Natural killer cell (primary cell): ENCODE measurements around the gene CCDC40. TPM values are rescaled to one million over a fixed set of nuclear protein-coding genes. Genes with fewer than 3 reads are reported as not detected.

ENCODE experiments used
- ATAC-seq, 3 donors: fragments of 150-1000 bp in 2 of 3; fragments of 200-7000 bp in 1 of 3; cut with Tn5 transposase; 1 replicate in 1 of 3; 2 replicates in 2 of 3; pipeline ENCODE4 v1.10.0; 2021; ENCODE audit warnings: mild to moderate bottlenecking in 2 of 3, moderate library complexity in 2 of 3
- DNase-seq, 2 donors: peaks; one replicate each; pipeline versions ENCODE4 v3.0.0 to v3.0.0-alpha.2; 2013 to 2021; ENCODE audit warnings: mixed read lengths in 1 of 2
- H3K27ac ChIP-seq: one replicate; pipeline ENCODE4 v1.5.1; 2013; ENCODE audit warnings: mild to moderate bottlenecking, low read length
- H3K27me3 ChIP-seq: one replicate; pipeline ENCODE4 v1.6.1; 2013; ENCODE audit warnings: low read length; ENCODE audit not compliant: control insufficient read depth, insufficient read depth
- H3K36me3 ChIP-seq: one replicate; pipeline ENCODE4 v1.6.1; 2013; ENCODE audit warnings: low read length; ENCODE audit not compliant: control insufficient read depth, insufficient read depth
- H3K4me1 ChIP-seq: one replicate; pipeline ENCODE4 v1.6.1; 2013; ENCODE audit warnings: low read length; ENCODE audit not compliant: control insufficient read depth, insufficient read depth
- H3K4me3 ChIP-seq: one replicate; pipeline ENCODE4 v1.5.1; 2013; ENCODE audit warnings: low read length
- H3K9me3 ChIP-seq: one replicate; pipeline ENCODE4 v1.6.1; 2013; ENCODE audit warnings: low read length; ENCODE audit not compliant: control insufficient read depth, insufficient read depth
- H3K27ac Mint-ChIP-seq, 2 donors: one replicate each; pipeline ENCODE4 v1.8.0; 2022; ENCODE audit warnings: mild to moderate bottlenecking in 2 of 2, mixed read lengths in 2 of 2, moderate library complexity in 1 of 2
- H3K27me3 Mint-ChIP-seq, 2 donors: one replicate each; pipeline ENCODE4 v1.8.0; 2022; ENCODE audit warnings: low read depth in 2 of 2, mixed read lengths in 2 of 2
- H3K36me3 Mint-ChIP-seq: one replicate; pipeline ENCODE4 v1.8.0; 2022; ENCODE audit warnings: mixed read lengths
- H3K4me1 Mint-ChIP-seq, 2 donors: one replicate each; pipeline ENCODE4 v1.8.0; 2022; ENCODE audit warnings: mixed read lengths in 2 of 2
- H3K4me3 Mint-ChIP-seq: one replicate; pipeline ENCODE4 v1.8.0; 2022; ENCODE audit warnings: mild to moderate bottlenecking, moderate library complexity, mixed read lengths
- H3K9me3 Mint-ChIP-seq, 2 donors: one replicate each; pipeline ENCODE4 v1.8.0; 2022; ENCODE audit warnings: mixed read lengths in 2 of 2
- CTCF ChIP-seq: fragments of 200-600 bp; IDR thresholded peaks from one replicate; pipeline ENCODE4 v1.8.0; 2022; ENCODE audit warnings: antibody characterized with exemption
- WGBS: methylation state at CpG from one replicate; pipeline ENCODE4 v1.1.7; 2013; ENCODE audit warnings: missing lambda C conversion rate; ENCODE audit not compliant: insufficient coverage; 5-methylcytosine and 5-hydroxymethylcytosine counted together
- intact Hi-C: fragments of 100-400 bp; cut with micrococcal nuclease; formaldehyde crosslinking; loops from one replicate; pipeline ENCODE4 v1.14.2; 2022
- total RNA-seq, 4 donors: library from RNA; stranded (reverse); fragments of 120-200 nt in 1 of 4; gene quantifications; one replicate each; pipeline versions ENCODE4 v1.2.3 to v1.2.4, GENCODE V29; 2013 to 2022

CCDC40 gene
- total RNA-seq, 3 donors from 2014 or later (not counting 1 experiment from before 2014, with no cell fraction given) = 0.95 to 2.4 (median 1.5) TPM

- Histone ChIP-seq H3K36me3 (no peaks in the 10 kb centered on the region), H3K27me3 (no peaks in the 10 kb centered on the region), H3K9me3 (no peaks in the 10 kb centered on the region), H3K4me3 (no peak overlapping the region), H3K27ac (no peak overlapping the region), H3K4me1 (no peaks in the 10 kb centered on the region)
- intact Hi-C loops = no loop called here
- TF ChIP-seq CTCF = no peak
- Mint-ChIP-seq H3K4me1 (peaks cover 0 to 7% of the 10 kb centered on the region in 2 donors), H3K27me3 (peaks cover 0 to 10% of the 10 kb centered on the region in 2 donors), H3K27ac (no peak overlapping the region), H3K36me3 (no peaks in the 10 kb centered on the region), H3K9me3 (no peaks in the 10 kb centered on the region), H3K4me3 (no peak overlapping the region)
- ATAC-seq (no peak), DNase-seq (no peak)
- WGBS = 93% methylated on average over 32 of the region's 32 CpGs
Measured at GRCh38 chr17:80065478-80066170, 29.2 kb downstream of the CCDC40 start.

- Mint-ChIP-seq H3K27me3 (peaks cover 0 to 10% of the 10 kb centered on the region in 2 donors), H3K4me1 (peaks cover 0 to 11% of the 10 kb centered on the region in 2 donors), H3K27ac (no peak overlapping the region), H3K4me3 (no peak overlapping the region), H3K36me3 (no peaks in the 10 kb centered on the region), H3K9me3 (no peaks in the 10 kb centered on the region)
- Histone ChIP-seq H3K4me1 (no peaks in the 10 kb centered on the region), H3K4me3 (no peak overlapping the region), H3K27ac (no peak overlapping the region), H3K36me3 (no peaks in the 10 kb centered on the region), H3K27me3 (no peaks in the 10 kb centered on the region), H3K9me3 (no peaks in the 10 kb centered on the region)
- 94% methylated on average over 31 of the region's 31 CpGs for WGBS
- no peak for TF ChIP-seq CTCF
- DNase-seq (no peak), ATAC-seq (no peak)
- intact Hi-C loops = no loop called here
Measured at GRCh38 chr17:80067393-80067986, 31.0 kb downstream of the CCDC40 start.

- DNase-seq = no peak
- no peak overlapping the region for H3K4me3 ChIP-seq
- intact Hi-C loops = no loop called here
- no peaks in the 10 kb centered on the region for H3K27me3 ChIP-seq
- H3K27ac ChIP-seq = no peak overlapping the region
- no peaks in the 10 kb centered on the region for H3K4me1 ChIP-seq
- TF ChIP-seq CTCF = no peak
- Mint-ChIP-seq H3K36me3 (no peaks in the 10 kb centered on the region), H3K27me3 (peaks cover 0 to 10% of the 10 kb centered on the region in 2 donors), H3K9me3 (no peaks in the 10 kb centered on the region), H3K4me1 (peaks cover 0 to 11% of the 10 kb centered on the region in 2 donors), H3K27ac (no peak overlapping the region), H3K4me3 (no peak overlapping the region)
- WGBS = 92% methylated on average over 23 of the region's 23 CpGs
- ATAC-seq = no peak
- H3K36me3 ChIP-seq = no peaks in the 10 kb centered on the region
- no peaks in the 10 kb centered on the region for H3K9me3 ChIP-seq
Measured at GRCh38 chr17:80068301-80069222, 32.1 kb downstream of the CCDC40 start.
